Measurements from ENCODE around the gene MINK1. TPM values are rescaled to one million over a fixed set of nuclear protein-coding genes. Genes with fewer than 3 reads are reported as not detected.

The MINK1 gene
- polyA plus RNA-seq, 1 donor from 2014 or later, result 21.4 TPM

DNA sequence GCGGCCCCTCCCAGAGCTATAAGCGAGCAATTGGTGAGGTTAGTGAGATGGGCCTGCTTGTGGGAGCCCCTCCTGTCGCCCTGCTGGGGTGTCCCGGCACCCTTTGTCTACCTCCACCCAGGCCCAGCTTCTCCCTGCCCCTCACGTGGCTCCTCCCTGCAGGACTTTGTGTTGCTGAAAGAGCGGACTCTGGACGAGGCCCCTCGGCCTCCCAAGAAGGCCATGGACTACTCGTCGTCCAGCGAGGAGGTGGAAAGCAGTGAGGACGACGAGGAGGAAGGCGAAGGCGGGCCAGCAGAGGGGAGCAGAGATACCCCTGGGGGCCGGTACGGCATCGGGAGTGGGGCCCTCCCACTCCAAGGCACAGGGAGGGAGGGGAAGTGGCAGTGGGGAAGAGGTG is 60.1 kb downstream of the MINK1 start:
- Mint-ChIP-seq H3K9me3 (no peaks in the 10 kb centered on the region), H3K27ac (no peak overlapping the region), H3K27me3 (no peaks in the 10 kb centered on the region), H3K4me3 (no peak overlapping the region), H3K36me3 (peaks cover 6% of the 10 kb centered on the region), H3K4me1 (peaks cover 0 to under 1% (median 0%) of the 10 kb centered on the region in 3 donors)

DNA sequence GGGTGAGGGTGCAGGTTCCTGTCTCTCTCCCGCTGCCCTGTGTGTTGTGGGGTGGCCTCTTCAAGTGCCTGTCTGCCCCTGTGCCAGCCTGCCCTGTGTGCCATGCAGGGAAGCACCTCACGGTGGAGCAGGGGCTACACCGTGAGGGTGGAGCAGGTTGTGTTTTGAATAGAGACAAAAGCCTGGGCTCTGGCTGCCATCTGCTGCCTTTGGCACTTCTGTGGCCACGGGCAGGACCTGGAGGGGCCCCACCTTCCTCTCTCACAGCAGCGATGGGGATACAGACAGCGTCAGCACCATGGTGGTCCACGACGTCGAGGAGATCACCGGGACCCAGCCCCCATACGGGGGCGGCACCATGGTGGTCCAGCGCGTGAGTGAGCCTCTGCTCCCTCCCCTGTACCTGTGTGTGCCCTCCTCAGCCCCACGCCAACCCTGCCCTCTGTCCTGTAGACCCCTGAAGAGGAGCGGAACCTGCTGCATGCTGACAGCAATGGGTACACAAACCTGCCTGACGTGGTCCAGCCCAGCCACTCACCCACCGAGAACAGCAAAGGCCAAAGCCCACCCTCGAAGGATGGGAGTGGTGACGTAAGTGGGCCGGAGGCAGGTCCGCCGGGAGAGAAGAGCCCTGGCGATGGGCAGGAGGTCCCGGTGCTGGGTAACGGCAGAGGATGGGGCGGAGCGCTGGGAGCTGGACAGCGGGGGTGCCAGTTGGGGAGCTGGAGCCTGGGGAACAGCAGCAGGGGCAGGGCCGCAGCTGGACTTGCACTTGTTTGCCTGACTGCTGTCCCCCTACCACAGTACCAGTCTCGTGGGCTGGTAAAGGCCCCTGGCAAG is 60.8 kb downstream of the MINK1 start:
- H3K4me3 Mint-ChIP-seq, result no peak overlapping the region
- peaks cover 6% of the 10 kb centered on the region for H3K36me3 Mint-ChIP-seq
- H3K9me3 Mint-ChIP-seq, result no peaks in the 10 kb centered on the region
- no peaks in the 10 kb centered on the region for H3K27me3 Mint-ChIP-seq
- H3K27ac Mint-ChIP-seq, result no peak overlapping the region
- H3K4me1 Mint-ChIP-seq, result peaks cover 0 to 5% (median 0%) of the 10 kb centered on the region in 3 donors

DNA sequence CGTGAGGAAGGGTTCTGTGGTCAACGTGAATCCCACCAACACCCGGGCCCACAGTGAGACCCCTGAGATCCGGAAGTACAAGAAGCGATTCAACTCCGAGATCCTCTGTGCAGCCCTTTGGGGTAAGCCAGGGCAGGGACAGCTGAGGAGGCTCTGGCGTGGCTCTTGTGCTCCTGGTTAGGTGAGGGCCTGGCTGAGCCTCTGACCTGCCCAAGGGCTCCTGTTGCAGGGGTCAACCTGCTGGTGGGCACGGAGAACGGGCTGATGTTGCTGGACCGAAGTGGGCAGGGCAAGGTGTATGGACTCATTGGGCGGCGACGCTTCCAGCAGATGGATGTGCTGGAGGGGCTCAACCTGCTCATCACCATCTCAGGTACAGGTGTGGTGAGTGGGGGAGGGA is 62.0 kb downstream of the MINK1 start:
- no peak overlapping the region for H3K27ac Mint-ChIP-seq
- H3K36me3 Mint-ChIP-seq, result peaks cover 3% of the 10 kb centered on the region
- H3K27me3 Mint-ChIP-seq, result no peaks in the 10 kb centered on the region
- peak overlapping the region in 1 of 4 donors; percentile 53 for H3K4me3 Mint-ChIP-seq
- peaks cover 3 to 6% (median 5%) of the 10 kb centered on the region in 3 donors for H3K4me1 Mint-ChIP-seq
- H3K9me3 Mint-ChIP-seq, result no peaks in the 10 kb centered on the region

DNA sequence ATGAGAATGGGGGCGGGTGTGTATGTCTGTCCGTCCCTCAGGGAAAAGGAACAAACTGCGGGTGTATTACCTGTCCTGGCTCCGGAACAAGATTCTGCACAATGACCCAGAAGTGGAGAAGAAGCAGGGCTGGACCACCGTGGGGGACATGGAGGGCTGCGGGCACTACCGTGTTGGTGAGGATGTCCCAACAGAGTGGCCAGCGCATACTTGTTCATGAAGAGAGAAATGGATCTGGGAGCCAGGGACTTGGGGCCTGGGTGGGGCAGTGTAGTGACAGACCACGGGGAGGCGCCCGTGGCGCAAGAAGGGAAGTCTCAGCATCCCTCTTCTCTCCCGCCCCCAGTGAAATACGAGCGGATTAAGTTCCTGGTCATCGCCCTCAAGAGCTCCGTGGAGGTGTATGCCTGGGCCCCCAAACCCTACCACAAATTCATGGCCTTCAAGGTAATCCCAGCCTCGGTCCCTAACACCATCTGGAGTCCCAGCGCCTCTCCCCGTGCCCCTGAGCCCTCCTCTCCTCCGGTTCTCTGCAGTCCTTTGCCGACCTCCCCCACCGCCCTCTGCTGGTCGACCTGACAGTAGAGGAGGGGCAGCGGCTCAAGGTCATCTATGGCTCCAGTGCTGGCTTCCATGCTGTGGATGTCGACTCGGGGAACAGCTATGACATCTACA is 62.7 kb downstream of the MINK1 start:
- H3K36me3 Mint-ChIP-seq, result peaks cover 3% of the 10 kb centered on the region
- H3K4me3 Mint-ChIP-seq, result peak overlapping the region in 1 of 4 donors; percentile 53
- peaks cover 5 to 7% (median 6%) of the 10 kb centered on the region in 3 donors for H3K4me1 Mint-ChIP-seq
- H3K27ac Mint-ChIP-seq, result no peak overlapping the region
- no peaks in the 10 kb centered on the region for H3K9me3 Mint-ChIP-seq
- H3K27me3 Mint-ChIP-seq, result no peaks in the 10 kb centered on the region

DNA sequence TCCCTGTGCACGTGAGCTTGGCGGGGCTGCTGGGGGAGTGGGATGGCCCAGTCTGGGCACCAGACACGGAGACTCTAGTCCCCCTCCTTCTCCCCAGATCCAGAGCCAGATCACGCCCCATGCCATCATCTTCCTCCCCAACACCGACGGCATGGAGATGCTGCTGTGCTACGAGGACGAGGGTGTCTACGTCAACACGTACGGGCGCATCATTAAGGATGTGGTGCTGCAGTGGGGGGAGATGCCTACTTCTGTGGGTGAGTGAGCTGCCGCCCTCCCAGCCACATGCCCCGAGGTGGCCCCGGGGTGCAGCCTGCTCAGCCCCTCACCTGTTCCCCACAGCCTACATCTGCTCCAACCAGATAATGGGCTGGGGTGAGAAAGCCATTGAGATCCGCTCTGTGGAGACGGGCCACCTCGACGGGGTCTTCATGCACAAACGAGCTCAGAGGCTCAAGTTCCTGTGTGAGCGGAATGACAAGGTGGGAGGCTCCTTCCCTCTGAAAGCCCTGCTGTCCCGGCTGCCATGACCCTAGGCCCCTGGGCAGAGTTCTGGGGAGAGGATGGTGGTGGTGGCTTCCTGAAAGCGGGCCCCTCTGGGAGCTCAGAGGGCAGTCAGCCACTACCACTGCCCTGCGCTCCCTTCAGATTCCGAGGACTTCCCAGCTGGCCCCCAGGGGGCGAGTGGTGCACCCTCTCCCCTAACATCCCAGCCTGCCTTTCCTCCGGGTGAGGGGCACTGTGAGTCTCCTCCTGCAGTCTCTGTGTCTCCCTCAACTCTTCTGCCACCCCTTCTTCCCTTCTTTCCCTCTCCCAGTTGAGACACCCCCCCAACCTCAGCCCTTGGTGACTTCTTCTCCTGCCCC is 63.4 kb downstream of the MINK1 start:
- no peaks in the 10 kb centered on the region for H3K27me3 Mint-ChIP-seq
- H3K4me1 Mint-ChIP-seq, result peaks cover 6 to 10% (median 6%) of the 10 kb centered on the region in 3 donors
- H3K9me3 Mint-ChIP-seq, result no peaks in the 10 kb centered on the region
- no peak overlapping the region for H3K27ac Mint-ChIP-seq
- no peak overlapping the region for H3K4me3 Mint-ChIP-seq
- peaks cover 3% of the 10 kb centered on the region for H3K36me3 Mint-ChIP-seq

DNA sequence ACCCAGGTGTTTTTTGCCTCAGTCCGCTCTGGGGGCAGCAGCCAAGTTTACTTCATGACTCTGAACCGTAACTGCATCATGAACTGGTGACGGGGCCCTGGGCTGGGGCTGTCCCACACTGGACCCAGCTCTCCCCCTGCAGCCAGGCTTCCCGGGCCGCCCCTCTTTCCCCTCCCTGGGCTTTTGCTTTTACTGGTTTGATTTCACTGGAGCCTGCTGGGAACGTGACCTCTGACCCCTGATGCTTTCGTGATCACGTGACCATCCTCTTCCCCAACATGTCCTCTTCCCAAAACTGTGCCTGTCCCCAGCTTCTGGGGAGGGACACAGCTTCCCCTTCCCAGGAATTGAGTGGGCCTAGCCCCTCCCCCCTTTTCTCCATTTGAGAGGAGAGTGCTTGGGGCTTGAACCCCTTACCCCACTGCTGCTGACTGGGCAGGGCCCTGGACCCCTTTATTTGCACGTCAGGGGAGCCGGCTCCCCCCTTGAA is 64.1 kb downstream of the MINK1 start:
- H3K4me3 Mint-ChIP-seq, result no peak overlapping the region
- H3K27me3 Mint-ChIP-seq, result no peaks in the 10 kb centered on the region
- H3K36me3 Mint-ChIP-seq, result peaks cover 3% of the 10 kb centered on the region
- peaks cover 6 to 11% (median 7%) of the 10 kb centered on the region in 3 donors for H3K4me1 Mint-ChIP-seq
- H3K9me3 Mint-ChIP-seq, result no peaks in the 10 kb centered on the region
- H3K27ac Mint-ChIP-seq, result no peak overlapping the region

DNA sequence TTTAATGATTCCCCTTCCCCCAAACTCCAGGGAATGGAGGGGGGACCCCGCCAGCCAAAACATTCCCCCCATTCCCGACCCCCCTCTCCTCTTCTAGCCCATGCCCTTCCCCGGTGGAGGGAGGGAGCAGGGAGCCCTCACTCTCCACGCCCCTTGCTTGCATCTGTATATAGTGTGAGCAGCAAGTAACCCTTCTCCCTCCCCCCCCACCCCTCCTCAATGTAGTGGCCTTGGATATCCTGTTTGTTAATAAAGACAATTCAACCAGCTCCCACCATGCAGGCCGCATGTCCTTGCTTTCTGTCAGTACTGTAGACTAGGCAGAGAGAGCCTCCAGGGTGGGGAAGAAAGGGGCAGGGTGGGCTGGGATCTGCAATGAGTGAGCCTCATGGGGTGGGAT is 64.6 kb downstream of the MINK1 start:
- Mint-ChIP-seq H3K27me3 (no peaks in the 10 kb centered on the region), H3K27ac (peak overlapping the region in 1 of 3 donors; percentile 85), H3K4me1 (peaks cover 10 to 17% (median 13%) of the 10 kb centered on the region in 3 donors), H3K36me3 (peaks cover 3% of the 10 kb centered on the region), H3K4me3 (peak overlapping the region in 1 of 4 donors; percentile 88), H3K9me3 (no peaks in the 10 kb centered on the region)

DNA sequence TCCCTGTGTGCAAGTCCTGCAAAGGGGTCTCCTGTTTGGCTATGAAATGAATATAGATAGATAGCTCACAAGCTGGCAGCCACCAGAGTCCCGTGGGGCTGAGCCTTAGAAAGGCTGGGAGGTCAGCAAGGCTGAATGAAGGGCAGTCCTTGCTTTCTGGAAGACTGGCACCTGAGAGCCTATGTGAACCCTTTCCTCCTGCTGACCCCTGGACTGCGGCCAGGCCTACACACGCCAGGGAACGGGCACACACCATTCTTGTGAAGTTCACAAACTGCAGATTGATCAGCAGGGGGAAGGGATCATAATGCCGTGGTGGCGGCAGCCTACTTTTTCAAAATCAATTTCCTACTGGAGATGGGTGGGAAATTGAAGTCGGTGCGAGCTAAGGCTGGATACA is 65.2 kb downstream of the MINK1 start:
- peak overlapping the region in 2 of 3 donors; percentile 85 to 86 for H3K27ac Mint-ChIP-seq
- H3K4me3 Mint-ChIP-seq, result peak overlapping the region; percentile 60 to 91 (median 88)
- no peaks in the 10 kb centered on the region for H3K27me3 Mint-ChIP-seq
- H3K4me1 Mint-ChIP-seq, result peaks cover 14 to 19% (median 18%) of the 10 kb centered on the region in 3 donors
- peaks cover 3% of the 10 kb centered on the region for H3K36me3 Mint-ChIP-seq
- no peaks in the 10 kb centered on the region for H3K9me3 Mint-ChIP-seq

DNA sequence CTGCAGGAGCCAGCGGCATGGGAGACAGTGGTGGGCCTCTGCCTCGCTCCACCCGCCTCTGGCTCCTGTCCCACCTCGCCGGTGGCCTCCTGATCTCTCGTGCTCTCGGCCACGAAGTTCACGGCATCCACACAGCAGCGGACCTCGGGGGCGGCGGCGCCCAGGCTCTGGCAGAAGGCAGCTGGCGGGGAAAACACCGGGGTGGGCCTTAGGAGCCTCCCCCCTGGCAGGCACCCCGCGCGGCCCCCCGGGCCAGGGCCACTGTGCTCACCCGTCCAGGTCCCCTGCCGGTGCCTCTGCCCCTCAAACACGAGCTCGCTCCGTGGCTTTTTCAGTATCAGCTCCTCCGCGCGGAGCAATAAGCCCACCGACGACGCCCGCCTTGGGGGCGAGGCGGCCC is 65.8 kb downstream of the MINK1 start:
- peaks cover 3% of the 10 kb centered on the region for H3K36me3 Mint-ChIP-seq
- no peaks in the 10 kb centered on the region for H3K27me3 Mint-ChIP-seq
- H3K9me3 Mint-ChIP-seq, result no peaks in the 10 kb centered on the region
- peak overlapping the region; percentile 87 to 98 (median 94) for H3K4me3 Mint-ChIP-seq
- H3K4me1 Mint-ChIP-seq, result peaks cover 17 to 22% (median 21%) of the 10 kb centered on the region in 3 donors
- peak overlapping the region in 2 of 3 donors; percentile 98 to 99 for H3K27ac Mint-ChIP-seq

DNA sequence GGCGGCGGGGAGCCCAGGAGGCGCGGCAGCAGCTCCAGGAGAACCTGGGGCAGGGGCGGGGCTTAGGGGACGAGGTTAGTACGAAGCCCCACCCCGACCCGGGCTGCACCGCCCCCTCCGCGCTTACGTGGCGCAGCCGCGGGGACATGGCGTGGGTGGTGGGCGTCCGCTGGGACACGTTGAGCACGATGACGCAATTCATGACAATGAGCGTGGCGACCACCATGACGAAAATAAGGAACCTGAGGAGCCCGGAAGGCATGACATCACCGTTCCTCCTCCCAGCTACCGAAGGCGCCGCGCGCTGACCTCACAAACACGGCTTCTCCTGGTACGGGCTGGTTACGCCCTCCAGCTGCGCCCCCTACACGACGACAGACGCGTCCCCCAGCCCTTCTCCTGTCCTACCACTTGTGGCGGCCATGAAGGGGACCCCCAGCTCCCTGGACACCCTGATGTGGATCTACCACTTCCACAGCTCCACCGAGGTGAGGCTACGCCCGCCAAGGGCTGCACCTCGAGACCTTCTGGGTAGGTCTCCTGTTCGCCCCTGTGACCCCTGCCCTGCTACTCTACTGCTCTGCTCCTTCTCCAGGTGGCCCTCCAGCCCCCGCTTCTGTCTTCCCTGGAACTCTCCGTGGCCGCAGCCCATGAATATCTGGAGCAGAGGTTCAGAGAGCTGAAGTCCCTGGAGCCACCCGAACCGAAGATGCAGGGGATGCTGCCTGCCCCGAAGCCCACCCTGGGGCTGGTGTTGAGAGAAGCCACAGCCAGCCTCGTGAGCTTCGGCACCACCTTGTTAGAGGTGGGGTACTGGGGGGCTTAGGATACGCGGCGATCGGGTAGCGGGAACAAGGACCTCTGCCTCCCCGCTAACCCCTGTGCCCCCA is 66.4 kb downstream of the MINK1 start, which contains the start of gene C17orf107:
Gene C17orf107 (plus strand): TSS at position 196 of the 890 bp plus-strand sequence. CDS start 227 bp downstream, at position 423.
- Mint-ChIP-seq H3K27me3 (no peaks in the 10 kb centered on the region), H3K36me3 (peaks cover 3% of the 10 kb centered on the region), H3K4me1 (peaks cover 17 to 22% (median 21%) of the 10 kb centered on the region in 3 donors), H3K27ac (peak within 1 kb of the TSS; percentile 86 to 99 (median 98)), H3K4me3 (peak within 1 kb of the TSS; percentile 91 to 98 (median 96)), H3K9me3 (no peaks in the 10 kb centered on the region)

DNA sequence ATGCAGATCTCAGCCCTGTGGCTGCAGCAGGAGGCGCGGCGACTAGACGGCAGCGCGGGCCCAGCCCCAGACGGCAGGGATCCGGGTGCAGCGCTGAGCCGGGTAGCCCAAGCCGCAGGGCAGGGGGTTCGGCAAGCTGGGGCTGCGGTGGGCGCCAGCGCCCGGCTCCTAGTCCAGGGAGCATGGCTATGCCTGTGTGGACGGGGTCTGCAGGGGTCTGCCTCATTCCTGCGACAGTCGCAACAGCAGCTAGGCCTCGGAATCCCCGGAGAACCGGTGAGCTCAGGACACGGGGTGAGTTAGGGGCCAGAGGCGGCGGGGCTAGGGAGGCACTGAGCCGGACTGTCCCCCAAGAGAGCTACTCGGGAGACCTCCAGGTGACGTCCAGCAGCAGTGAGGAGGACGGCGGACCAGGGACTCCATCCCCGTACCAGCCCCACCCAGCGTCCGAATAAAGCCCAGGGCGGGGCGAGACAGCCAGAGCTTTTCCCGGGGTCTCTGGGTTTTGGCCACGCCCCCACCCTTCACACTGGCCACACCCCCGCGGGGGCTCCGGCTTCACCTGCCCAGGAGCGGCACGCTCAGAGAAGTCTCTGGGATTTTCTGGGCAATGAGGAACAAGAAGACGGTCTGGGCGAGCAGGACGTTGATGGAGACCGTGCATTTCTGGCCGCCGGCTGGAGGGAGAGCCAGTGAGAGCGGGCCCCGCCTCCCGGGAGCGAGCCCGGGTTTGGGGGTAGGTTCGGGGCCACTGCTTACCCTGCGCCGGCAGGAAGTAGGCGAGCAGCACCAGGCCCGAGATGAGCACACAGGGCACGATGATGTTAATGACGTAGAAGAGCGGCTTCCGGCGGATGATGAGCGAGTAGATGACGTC is 67.3 kb downstream of the MINK1 start:
- peak overlapping the region; percentile 76 to 99 (median 98) for H3K27ac Mint-ChIP-seq
- H3K27me3 Mint-ChIP-seq, result no peaks in the 10 kb centered on the region
- no peaks in the 10 kb centered on the region for H3K9me3 Mint-ChIP-seq
- H3K4me3 Mint-ChIP-seq, result peak overlapping the region; percentile 91 to 98 (median 96)
- peaks cover 3% of the 10 kb centered on the region for H3K36me3 Mint-ChIP-seq
- peaks cover 17 to 22% (median 21%) of the 10 kb centered on the region in 3 donors for H3K4me1 Mint-ChIP-seq

DNA sequence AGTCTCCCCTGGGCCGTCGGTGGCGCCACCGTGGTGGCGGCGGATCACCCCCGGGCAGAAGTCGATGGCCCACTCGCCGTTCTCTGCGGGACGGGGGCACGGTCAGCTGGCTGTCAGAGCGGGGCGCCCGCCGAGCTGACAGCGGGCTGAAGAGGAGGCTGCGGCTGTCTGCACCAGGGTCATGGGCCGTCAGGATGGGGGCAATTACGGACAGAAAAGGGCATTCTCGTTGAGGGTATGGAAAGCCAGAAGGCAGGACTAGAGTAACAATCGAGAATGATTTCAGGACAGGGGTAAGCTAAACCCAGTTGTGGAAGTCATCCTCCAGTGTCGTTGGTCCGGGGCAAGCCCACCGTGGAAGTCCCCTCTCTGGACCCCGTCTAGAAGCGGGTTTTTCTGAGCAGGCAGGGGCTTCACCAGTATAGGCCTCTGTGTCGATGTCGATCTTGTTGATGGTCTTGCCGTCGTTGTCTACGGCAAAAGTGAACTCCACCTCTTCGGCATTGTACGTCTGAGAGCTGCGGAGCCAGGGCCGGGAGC is 68.0 kb downstream of the MINK1 start:
- H3K36me3 Mint-ChIP-seq, result peaks cover 4% of the 10 kb centered on the region
- H3K9me3 Mint-ChIP-seq, result no peaks in the 10 kb centered on the region
- H3K27me3 Mint-ChIP-seq, result no peaks in the 10 kb centered on the region
- H3K4me3 Mint-ChIP-seq, result peak overlapping the region; percentile 81 to 97 (median 91)
- peak overlapping the region; percentile 71 to 91 (median 76) for H3K27ac Mint-ChIP-seq
- peaks cover 17 to 22% (median 21%) of the 10 kb centered on the region in 3 donors for H3K4me1 Mint-ChIP-seq
